Neuronal stem cell (in vitro differentiated cells): ENCODE data around the gene DLK1.

ENCODE experiments used
- DNase-seq: peaks from one replicate; pipeline ENCODE4 v3.0.0-alpha.2; 2013; ENCODE audit warnings: low spot score
- H2AFZ ChIP-seq: one replicate; pipeline ENCODE4 v1.6.1; 2013; ENCODE audit warnings: mild to moderate bottlenecking, low read length, inconsistent platforms
- H2AK5ac ChIP-seq: 2 replicates; pipeline ENCODE4 v1.6.1; 2013; ENCODE audit warnings: low read depth, mild to moderate bottlenecking, inconsistent platforms, low read length, moderate library complexity, mixed read lengths
- H2BK120ac ChIP-seq: 2 replicates; pipeline ENCODE4 v1.6.1; 2013; ENCODE audit warnings: low read depth, mild to moderate bottlenecking, inconsistent platforms, low read length, moderate library complexity, mixed read lengths
- H2BK12ac ChIP-seq: one replicate; pipeline ENCODE4 v1.6.1; 2013; ENCODE audit warnings: low read length, inconsistent platforms
- H2BK15ac ChIP-seq: 2 replicates; pipeline ENCODE4 v1.6.1; 2013; ENCODE audit warnings: mild to moderate bottlenecking, low read length, inconsistent platforms, mixed read lengths
- H2BK5ac ChIP-seq: one replicate; pipeline ENCODE4 v1.6.1; 2013; ENCODE audit warnings: inconsistent platforms, mild to moderate bottlenecking, low read length, moderate library complexity
- H3K14ac ChIP-seq: one replicate; pipeline ENCODE4 v1.6.1; 2013; ENCODE audit warnings: low read length, inconsistent platforms
- H3K18ac ChIP-seq: 2 replicates; pipeline ENCODE4 v1.6.1; 2013; ENCODE audit warnings: low read length, inconsistent platforms
- H3K23ac ChIP-seq: 2 replicates; pipeline ENCODE4 v1.6.1; 2013; ENCODE audit warnings: low read depth, mild to moderate bottlenecking, mixed read lengths, low read length, inconsistent platforms; ENCODE audit not compliant: poor library complexity
- H3K27ac ChIP-seq: replicated peaks from 3 replicates; pipeline ENCODE4 v1.5.1; 2013; ENCODE audit warnings: low read length, inconsistent platforms
- H3K27me3 ChIP-seq, 3 experiments: 2 replicates each; pipeline ENCODE4 v1.6.1; 2013; ENCODE audit warnings: low read length in 3 of 3, mild to moderate bottlenecking in 2 of 3, inconsistent platforms in 1 of 3, low read depth in 1 of 3, mixed read lengths in 1 of 3, moderate library complexity in 1 of 3; ENCODE audit not compliant: control insufficient read depth in 3 of 3, insufficient read depth in 3 of 3
- H3K36me3 ChIP-seq, 2 donors: replicated peaks in 1 of 2; 2 replicates each; pipeline ENCODE4 v1.6.1; 2013; ENCODE audit warnings: low read length in 2 of 2; ENCODE audit not compliant: control insufficient read depth in 2 of 2, insufficient read depth in 2 of 2
- H3K4ac ChIP-seq: 2 replicates; pipeline ENCODE4 v1.6.1; 2013; ENCODE audit warnings: inconsistent platforms, mild to moderate bottlenecking, low read length, moderate library complexity
- H3K4me1 ChIP-seq, 2 donors: 1 replicate in 1 of 2; 2 replicates in 1 of 2; pipeline ENCODE4 v1.6.1; 2013; ENCODE audit warnings: low read length in 2 of 2, low read depth in 1 of 2; ENCODE audit not compliant: control insufficient read depth in 2 of 2, insufficient read depth in 1 of 2
- H3K4me2 ChIP-seq: one replicate; pipeline ENCODE4 v1.6.1; 2013; ENCODE audit warnings: mild to moderate bottlenecking, low read length, inconsistent platforms; ENCODE audit not compliant: insufficient read depth, poor library complexity, severe bottlenecking
- H3K4me3 ChIP-seq, 2 donors: 2 replicates each; pipeline ENCODE4 v1.5.1; 2013; ENCODE audit warnings: low read length in 2 of 2, mild to moderate bottlenecking in 2 of 2, inconsistent platforms in 1 of 2, moderate library complexity in 1 of 2
- H3K79me1 ChIP-seq: one replicate; pipeline ENCODE4 v1.6.1; 2013; ENCODE audit warnings: low read depth, mild to moderate bottlenecking, inconsistent platforms, low read length, moderate library complexity
- H3K9ac ChIP-seq: one replicate; pipeline ENCODE4 v1.6.1; 2013; ENCODE audit warnings: mild to moderate bottlenecking, low read depth, low read length, inconsistent platforms; ENCODE audit not compliant: poor library complexity
- H3K9me3 ChIP-seq, 2 donors: replicated peaks in 1 of 2; 2 replicates each; pipeline versions ENCODE3 to v1.6.1; 2013; ENCODE audit warnings: low read length in 2 of 2, mild to moderate bottlenecking in 2 of 2, inconsistent platforms in 1 of 2, low read depth in 1 of 2, mixed read lengths in 1 of 2, moderate library complexity in 1 of 2; ENCODE audit not compliant: control insufficient read depth in 2 of 2, insufficient read depth in 1 of 2
- H4K8ac ChIP-seq: one replicate; pipeline ENCODE4 v1.6.1; 2013; ENCODE audit warnings: low read depth, mild to moderate bottlenecking, inconsistent platforms, low read length, moderate library complexity
- H4K91ac ChIP-seq: one replicate; pipeline ENCODE4 v1.6.1; 2013; ENCODE audit warnings: low read length, low read depth, mild to moderate bottlenecking, inconsistent platforms; ENCODE audit not compliant: poor library complexity
- WGBS, 2 donors: extraction: QIAGEN DNeasy Blood & Tissue Kit; methylation state at CpG; one replicate each; pipeline ENCODE4 v1.1.7; 2013; ENCODE audit warnings: missing lambda C conversion rate in 2 of 2, mixed read lengths in 1 of 2; ENCODE audit not compliant: insufficient read length in 2 of 2, insufficient replicate concordance in 1 of 2; ENCODE audit errors: extremely low coverage in 2 of 2; 5-methylcytosine and 5-hydroxymethylcytosine counted together

DLK1 gene

GRCh38 chr14:100682749-100683148 is 43.9 kb upstream of the DLK1 start:
- no CpG with 5 or more reads among the region's 2 CpGs for WGBS, 2 donors
- no peaks in the 10 kb centered on the region for H3K79me1 ChIP-seq
- H3K27ac ChIP-seq = no peak overlapping the region

GRCh38 chr14:100683578-100683977 is 43.1 kb upstream of the DLK1 start:
- no peak overlapping the region for H2BK5ac ChIP-seq
- no peak overlapping the region for H4K8ac ChIP-seq
- no peak overlapping the region for H3K9ac ChIP-seq
- H3K27me3 ChIP-seq = no peaks in the 10 kb centered on the region
- no peak overlapping the region for H3K27ac ChIP-seq
- no CpG with 5 or more reads among the region's 7 CpGs for WGBS, 2 donors
- H2BK15ac ChIP-seq = no peak overlapping the region
- no peak overlapping the region for H3K4ac ChIP-seq
- no peaks in the 10 kb centered on the region for H3K9me3 ChIP-seq
- no peak overlapping the region for H2BK120ac ChIP-seq
- H2BK12ac ChIP-seq = no peak overlapping the region
- H3K18ac ChIP-seq = peak overlapping the region; percentile 73
- no peaks in the 10 kb centered on the region for H3K79me1 ChIP-seq
- no peak overlapping the region for H3K14ac ChIP-seq
- peak overlapping the region; percentile 46 for H2AFZ ChIP-seq
- H3K4me2 ChIP-seq = no peak overlapping the region
- H4K91ac ChIP-seq = no peak overlapping the region
- no peak overlapping the region for H2AK5ac ChIP-seq
- no peak overlapping the region for H3K23ac ChIP-seq
- H3K36me3 ChIP-seq = no peaks in the 10 kb centered on the region
- no peak overlapping the region for H3K4me3 ChIP-seq
- peaks cover 14 to 25% of the 10 kb centered on the region in 2 donors for H3K4me1 ChIP-seq
- DNase-seq = no peak

More at GRCh38 chr14:100682749-100683148, 43.9 kb upstream of the DLK1 start:
- Histone ChIP-seq H3K4me2 (no peak overlapping the region), H2AK5ac (peak overlapping the region; percentile 65), H3K14ac (no peak overlapping the region), H3K18ac (peak overlapping the region; percentile 57), H3K4me3 (no peak overlapping the region), H3K9ac (no peak overlapping the region), H2BK15ac (peak overlapping the region; percentile 40), H2AFZ (no peak overlapping the region), H2BK120ac (no peak overlapping the region), H3K23ac (no peak overlapping the region), H3K27me3 (no peaks in the 10 kb centered on the region), H4K91ac (no peak overlapping the region), H2BK5ac (no peak overlapping the region), H3K4me1 (peaks cover 16 to 24% of the 10 kb centered on the region in 2 donors), H3K36me3 (no peaks in the 10 kb centered on the region), H2BK12ac (no peak overlapping the region), H4K8ac (no peak overlapping the region), H3K4ac (no peak overlapping the region), H3K9me3 (no peaks in the 10 kb centered on the region)
- no peak for DNase-seq

- Histone ChIP-seq H3K14ac (no peak overlapping the region), H2BK120ac (no peak overlapping the region), H4K8ac (no peak overlapping the region), H3K79me1 (no peaks in the 10 kb centered on the region), H2BK12ac (no peak overlapping the region), H3K4ac (no peak overlapping the region), H2BK5ac (no peak overlapping the region), H3K4me1 (peaks cover 19 to 29% of the 10 kb centered on the region in 2 donors), H4K91ac (no peak overlapping the region), H2AK5ac (no peak overlapping the region), H3K9ac (no peak overlapping the region), H3K23ac (no peak overlapping the region), H2BK15ac (no peak overlapping the region), H3K4me3 (no peak overlapping the region), H3K27me3 (no peaks in the 10 kb centered on the region), H3K36me3 (no peaks in the 10 kb centered on the region), H3K4me2 (no peak overlapping the region), H3K9me3 (peaks cover 0 to 1% of the 10 kb centered on the region in 2 donors), H3K18ac (no peak overlapping the region), H3K27ac (no peak overlapping the region), H2AFZ (no peak overlapping the region)
- no peak for DNase-seq
- no CpG with 5 or more reads among the region's 6 CpGs for WGBS, 2 donors
Observed at GRCh38 chr14:100684154-100684553, 42.5 kb upstream of the DLK1 start.

- H3K9ac ChIP-seq = no peak overlapping the region
- H3K23ac ChIP-seq = no peak overlapping the region
- no CpG with 5 or more reads among the region's 6 CpGs for WGBS, 2 donors
- no peaks in the 10 kb centered on the region for H3K36me3 ChIP-seq
- H3K4me3 ChIP-seq = no peak overlapping the region
- no peak overlapping the region for H2BK15ac ChIP-seq
- no peaks in the 10 kb centered on the region for H3K79me1 ChIP-seq
- no peak overlapping the region for H4K8ac ChIP-seq
- no peaks in the 10 kb centered on the region for H3K27me3 ChIP-seq
- H4K91ac ChIP-seq = no peak overlapping the region
- H2AFZ ChIP-seq = no peak overlapping the region
- H2BK12ac ChIP-seq = no peak overlapping the region
- H2AK5ac ChIP-seq = peak overlapping the region; percentile 65
- peak overlapping the region; percentile 21 for H3K18ac ChIP-seq
- no peak for DNase-seq
- H3K4ac ChIP-seq = no peak overlapping the region
- H3K4me1 ChIP-seq = peaks cover 17 to 29% of the 10 kb centered on the region in 2 donors
- H3K14ac ChIP-seq = no peak overlapping the region
- H3K9me3 ChIP-seq = peaks cover 0 to 3% of the 10 kb centered on the region in 2 donors
- no peak overlapping the region for H3K4me2 ChIP-seq
- H3K27ac ChIP-seq = no peak overlapping the region
- no peak overlapping the region for H2BK5ac ChIP-seq
- no peak overlapping the region for H2BK120ac ChIP-seq
Observed at GRCh38 chr14:100684961-100685360, 41.7 kb upstream of the DLK1 start.
